ENCODE data around the gene SCLY. TPM values are rescaled to one million over a fixed set of nuclear protein-coding genes. Genes with fewer than 3 reads are reported as not detected.

The SCLY gene
- total RNA-seq, 4 donors from 2014 or later, result 13.6 to 23.3 (median 17.6) TPM

DNA sequence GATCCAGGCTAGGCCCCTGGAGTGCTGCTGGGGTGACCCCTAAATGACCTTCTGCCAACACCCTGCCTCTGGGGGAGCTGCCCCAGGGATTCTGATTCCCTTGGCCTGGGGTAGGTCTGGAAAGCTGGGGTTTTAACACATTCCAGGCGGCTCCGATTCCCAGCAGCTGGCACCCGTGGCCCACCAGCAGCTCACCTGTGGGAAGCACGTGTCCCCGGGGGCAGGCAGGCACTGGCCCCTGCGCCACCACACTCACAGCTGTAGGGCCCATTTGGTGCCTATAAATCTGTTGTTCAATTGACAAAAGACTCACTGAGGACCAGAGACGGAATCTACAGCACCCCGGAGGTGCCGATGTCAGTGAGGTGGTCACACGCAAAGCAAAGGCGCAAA lies 73.6 kb downstream of the SCLY start:
- peaks cover 0 to 8% (median 0%) of the 10 kb centered on the region in 3 donors for H3K36me3 ChIP-seq
- H3K4me3 ChIP-seq, result no peak overlapping the region
- no peak for DNase-seq (ENCODE audit: low spot score in 2 of 2)
- H3K27me3 ChIP-seq, result peaks cover 0 to 9% of the 10 kb centered on the region in 2 donors
- H3K9me3 ChIP-seq, result no peaks in the 10 kb centered on the region
- no peak for TF ChIP-seq POLR2A (IDR thresholded peaks at IDR 0.05)
- 87 to 95% methylated on average over 4 to 9 of the region's 11 CpGs for WGBS, 2 donors
- peaks cover 0 to 16% (median 4%) of the 10 kb centered on the region in 4 donors for H3K4me1 ChIP-seq
- no peak overlapping the region for H3K27ac ChIP-seq

DNA sequence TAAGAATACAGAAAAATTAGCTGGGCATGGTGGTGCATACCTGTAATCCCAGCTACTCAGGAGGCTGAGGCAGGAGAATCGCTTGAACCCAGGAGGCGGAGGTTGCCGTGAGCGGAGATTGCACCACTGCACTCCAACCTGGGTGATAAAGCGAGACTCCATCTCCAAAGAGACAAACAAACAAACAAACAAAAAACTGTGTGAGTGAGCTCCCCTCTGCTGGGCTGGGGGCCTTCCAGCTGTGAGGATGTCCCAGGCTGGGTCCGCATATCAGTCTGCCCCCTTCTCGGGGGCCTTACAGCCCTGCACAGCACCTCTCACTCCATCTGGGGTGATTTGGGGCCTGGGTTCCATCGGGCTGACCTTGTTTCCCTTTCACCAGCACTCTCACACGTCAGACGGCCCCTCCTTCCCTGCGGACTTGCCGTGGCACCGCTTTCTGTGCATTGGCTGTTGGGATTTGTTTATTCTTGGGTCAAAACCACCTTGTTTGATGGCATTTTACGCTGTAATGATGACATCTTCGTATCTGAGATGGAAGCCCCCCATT lies 74.9 kb downstream of the SCLY start:
- 84% methylated on average over 15 of the region's 15 CpGs for WGBS, 2 donors
- no peak for TF ChIP-seq EP300 (IDR thresholded peaks at IDR 0.05)
- no peak for TF ChIP-seq POLR2A (IDR thresholded peaks at IDR 0.05)
- TF ChIP-seq, protein P1, sequence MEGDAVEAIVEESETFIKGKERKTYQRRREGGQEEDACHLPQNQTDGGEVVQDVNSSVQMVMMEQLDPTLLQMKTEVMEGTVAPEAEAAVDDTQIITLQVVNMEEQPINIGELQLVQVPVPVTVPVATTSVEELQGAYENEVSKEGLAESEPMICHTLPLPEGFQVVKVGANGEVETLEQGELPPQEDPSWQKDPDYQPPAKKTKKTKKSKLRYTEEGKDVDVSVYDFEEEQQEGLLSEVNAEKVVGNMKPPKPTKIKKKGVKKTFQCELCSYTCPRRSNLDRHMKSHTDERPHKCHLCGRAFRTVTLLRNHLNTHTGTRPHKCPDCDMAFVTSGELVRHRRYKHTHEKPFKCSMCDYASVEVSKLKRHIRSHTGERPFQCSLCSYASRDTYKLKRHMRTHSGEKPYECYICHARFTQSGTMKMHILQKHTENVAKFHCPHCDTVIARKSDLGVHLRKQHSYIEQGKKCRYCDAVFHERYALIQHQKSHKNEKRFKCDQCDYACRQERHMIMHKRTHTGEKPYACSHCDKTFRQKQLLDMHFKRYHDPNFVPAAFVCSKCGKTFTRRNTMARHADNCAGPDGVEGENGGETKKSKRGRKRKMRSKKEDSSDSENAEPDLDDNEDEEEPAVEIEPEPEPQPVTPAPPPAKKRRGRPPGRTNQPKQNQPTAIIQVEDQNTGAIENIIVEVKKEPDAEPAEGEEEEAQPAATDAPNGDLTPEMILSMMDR (IDR thresholded peaks at IDR 0.05), result no peak
- DNase-seq (ENCODE audit: low spot score in 2 of 2), result no peak

DNA sequence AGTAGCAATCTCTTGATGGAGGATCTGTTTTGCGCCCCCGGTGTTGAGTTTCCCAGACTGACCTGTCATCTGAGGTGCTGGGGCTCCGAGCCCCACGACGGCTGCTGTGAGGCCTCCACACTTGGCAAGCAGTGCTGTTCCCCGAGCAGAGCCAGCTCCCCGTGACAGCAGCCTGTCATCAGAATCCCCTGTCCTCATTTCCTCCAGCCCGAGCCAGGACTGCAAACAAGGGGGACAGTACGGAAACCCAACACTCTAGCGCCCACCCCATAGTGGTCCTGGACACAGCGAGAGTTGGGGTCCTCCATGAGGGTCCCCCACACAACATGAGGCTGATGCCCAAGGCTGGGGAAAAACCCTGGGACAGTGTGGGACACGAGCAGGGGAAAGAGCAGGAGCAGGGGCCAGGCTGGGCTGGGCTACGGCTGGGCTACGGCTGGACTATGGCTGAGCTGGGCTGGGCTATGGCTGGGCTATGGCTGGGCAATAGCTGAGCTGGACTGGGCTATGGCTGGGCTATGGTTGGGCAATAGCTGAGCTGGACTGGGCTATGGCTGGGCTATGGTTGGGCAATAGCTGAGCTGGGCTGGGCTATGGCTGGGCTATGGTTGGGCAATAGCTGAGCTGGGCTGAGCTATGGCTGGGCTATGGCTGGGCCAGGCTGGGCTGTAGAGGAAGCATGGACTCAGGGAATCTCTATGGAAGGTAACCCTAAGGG lies 76.2 kb downstream of the SCLY start:
- TF ChIP-seq EP300 (IDR thresholded peaks at IDR 0.05) (no peak), POLR2A (IDR thresholded peaks at IDR 0.05) (no peak)
- TF ChIP-seq, protein P1 (IDR thresholded peaks at IDR 0.05), result no peak
- Histone ChIP-seq H3K4me3 (no peak overlapping the region), H3K27ac (no peak overlapping the region), H3K4me1 (peaks cover 0 to 20% (median 5%) of the 10 kb centered on the region in 4 donors), H3K36me3 (no peaks in the 10 kb centered on the region), H3K9me3 (no peaks in the 10 kb centered on the region), H3K27me3 (peaks cover 0 to 9% of the 10 kb centered on the region in 2 donors)
- 55 to 64% methylated on average over 14 of the region's 14 CpGs for WGBS, 2 donors
- peak in 1 of 2 donors; percentile 18 for DNase-seq (ENCODE audit: low spot score in 2 of 2)

More for the DNA sequence above, 74.9 kb downstream of the SCLY start:
- Histone ChIP-seq H3K27ac (no peak overlapping the region), H3K9me3 (no peaks in the 10 kb centered on the region), H3K36me3 (peaks cover 0 to 8% (median 0%) of the 10 kb centered on the region in 3 donors), H3K27me3 (peaks cover 0 to 9% of the 10 kb centered on the region in 2 donors), H3K4me1 (peaks cover 0 to 20% (median 5%) of the 10 kb centered on the region in 4 donors), H3K4me3 (no peak overlapping the region)

DNA sequence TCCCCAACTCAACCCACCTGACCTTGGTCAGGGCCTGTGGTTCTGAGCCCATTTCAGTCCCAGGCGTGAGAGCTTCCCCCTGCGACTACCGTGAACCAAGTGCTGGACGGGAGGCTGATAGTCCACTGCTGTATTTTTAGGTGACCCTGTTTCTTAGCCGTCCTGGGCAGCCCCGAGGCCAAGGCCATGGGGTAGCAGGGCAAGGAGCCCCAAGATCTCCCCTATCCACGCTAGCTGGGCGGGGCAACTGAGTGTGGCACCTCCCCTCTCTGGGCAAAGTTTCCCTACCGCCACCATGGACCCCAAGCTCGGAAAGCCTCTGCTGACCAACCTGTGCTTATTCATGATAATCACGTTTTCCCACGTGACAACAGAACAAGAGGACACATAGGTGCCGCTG lies 77.1 kb downstream of the SCLY start:
- Histone ChIP-seq H3K36me3 (no peaks in the 10 kb centered on the region), H3K9me3 (no peaks in the 10 kb centered on the region), H3K27ac (no peak overlapping the region), H3K4me3 (no peak overlapping the region), H3K4me1 (peaks cover 0 to 20% (median 5%) of the 10 kb centered on the region in 4 donors), H3K27me3 (peaks cover 0 to 9% of the 10 kb centered on the region in 2 donors)
- DNase-seq (ENCODE audit: low spot score in 2 of 2), result no peak
- WGBS, 2 donors, result 90 to 96% methylated on average over 13 of the region's 13 CpGs
- TF ChIP-seq, protein P1 (IDR thresholded peaks at IDR 0.05), result no peak
- TF ChIP-seq POLR2A (IDR thresholded peaks at IDR 0.05) (no peak), EP300 (IDR thresholded peaks at IDR 0.05) (no peak)

DNA sequence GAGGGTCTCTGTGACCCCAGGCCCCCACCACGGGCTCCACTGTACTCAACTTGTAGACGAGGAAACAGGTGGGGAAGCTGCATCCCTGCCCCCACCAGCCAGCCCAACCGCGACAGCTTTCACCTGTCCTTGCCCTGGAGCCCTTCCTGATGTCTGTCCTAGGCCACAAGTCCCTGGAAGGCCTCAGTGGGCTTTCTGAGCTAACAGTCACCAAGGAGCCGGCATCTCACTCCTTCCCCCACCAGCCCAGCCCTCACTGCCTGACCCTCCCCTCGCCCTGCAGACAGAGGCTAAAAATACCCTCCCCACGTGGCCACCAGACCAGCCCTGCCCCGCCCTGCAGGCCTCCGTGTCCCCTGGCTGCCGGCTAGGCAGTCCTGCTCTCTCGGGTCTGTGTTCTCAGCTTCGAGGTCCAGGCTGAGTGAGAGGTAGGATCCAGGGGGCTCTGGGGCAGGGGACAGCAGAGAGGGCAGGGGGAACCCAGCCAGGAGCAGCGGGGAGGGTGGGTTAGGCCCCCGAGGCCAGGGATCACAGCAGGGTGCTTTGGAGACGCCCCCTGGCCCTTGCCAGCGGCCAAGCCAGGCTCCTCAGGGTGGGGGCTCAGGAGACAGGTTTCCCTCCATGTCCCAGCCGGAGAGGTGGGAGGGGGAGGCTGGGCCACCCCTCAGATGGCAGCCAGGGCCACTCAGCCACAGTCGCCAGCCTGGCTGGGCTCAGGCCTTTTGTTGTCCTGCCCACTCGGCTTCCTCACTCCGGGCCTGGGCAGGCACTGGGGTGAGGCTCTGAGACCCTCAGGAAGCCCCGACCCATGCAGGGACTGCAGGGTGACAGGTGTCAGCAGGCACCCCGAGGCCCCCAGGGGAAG lies 77.8 kb downstream of the SCLY start, which contains the start of gene KLHL30:
Gene KLHL30, plus strand, starts transcription at position 338 of the 865 bp plus-strand sequence. CDS start 2,087 bp downstream, outside the sequence.
- Histone ChIP-seq H3K9me3 (no peaks in the 10 kb centered on the region), H3K27ac (no peak within 1 kb of the TSS), H3K27me3 (peaks cover 0 to 9% of the 10 kb centered on the region in 2 donors), H3K4me3 (peak within 1 kb of the TSS in 1 of 4 donors; percentile 27), H3K36me3 (no peaks in the 10 kb centered on the region), H3K4me1 (peaks cover 0 to 20% (median 5%) of the 10 kb centered on the region in 4 donors)
- DNase-seq (ENCODE audit: low spot score in 2 of 2), result no peak
- TF ChIP-seq EP300 (IDR thresholded peaks at IDR 0.05) (no peak), POLR2A (IDR thresholded peaks at IDR 0.05) (no peak)
- TF ChIP-seq, protein P1 (IDR thresholded peaks at IDR 0.05), result no peak
- WGBS, 2 donors, result 45 to 54% methylated on average over 17 to 20 of the region's 22 CpGs
